COLO829 (cell line): ENCODE measurements around the gene CEP72.
A peak's percentile ranks its signal among the peaks of the same experiment; 100 is the strongest.
"Not testable (repeated sequence)": the region's sequence is repeated elsewhere in the genome, so short reads cannot be mapped to it uniquely, and the experiment has no call there.

ENCODE experiments used
- DNase-seq: peaks from one replicate; pipeline ENCODE4 v3.0.0; 2012; ENCODE audit warnings: low spot score

CEP72 gene

DNA sequence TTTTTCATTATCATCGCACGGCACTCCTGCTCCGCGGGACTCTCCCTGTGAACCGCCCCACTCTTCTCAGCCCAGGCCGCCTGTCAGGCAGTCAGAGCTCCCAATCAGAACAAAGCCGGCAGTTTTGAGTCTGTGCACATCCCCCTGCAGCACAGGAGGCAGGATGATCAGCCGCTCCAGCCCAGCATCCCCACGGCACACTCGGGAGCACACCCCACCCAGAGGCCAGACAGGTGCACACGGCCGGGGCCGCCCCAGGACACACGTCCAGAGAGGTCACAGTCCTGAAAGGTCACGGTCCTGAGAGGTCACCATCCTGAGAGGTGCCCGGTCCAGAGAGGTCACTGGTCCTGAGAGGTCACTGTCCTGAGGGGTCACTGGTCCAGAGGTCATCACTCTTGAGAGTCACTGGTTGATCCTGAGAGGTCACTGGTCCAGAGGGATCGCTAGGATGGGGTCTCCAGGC lies 72.6 kb downstream of the CEP72 start:
- DNase-seq: no peak

DNA sequence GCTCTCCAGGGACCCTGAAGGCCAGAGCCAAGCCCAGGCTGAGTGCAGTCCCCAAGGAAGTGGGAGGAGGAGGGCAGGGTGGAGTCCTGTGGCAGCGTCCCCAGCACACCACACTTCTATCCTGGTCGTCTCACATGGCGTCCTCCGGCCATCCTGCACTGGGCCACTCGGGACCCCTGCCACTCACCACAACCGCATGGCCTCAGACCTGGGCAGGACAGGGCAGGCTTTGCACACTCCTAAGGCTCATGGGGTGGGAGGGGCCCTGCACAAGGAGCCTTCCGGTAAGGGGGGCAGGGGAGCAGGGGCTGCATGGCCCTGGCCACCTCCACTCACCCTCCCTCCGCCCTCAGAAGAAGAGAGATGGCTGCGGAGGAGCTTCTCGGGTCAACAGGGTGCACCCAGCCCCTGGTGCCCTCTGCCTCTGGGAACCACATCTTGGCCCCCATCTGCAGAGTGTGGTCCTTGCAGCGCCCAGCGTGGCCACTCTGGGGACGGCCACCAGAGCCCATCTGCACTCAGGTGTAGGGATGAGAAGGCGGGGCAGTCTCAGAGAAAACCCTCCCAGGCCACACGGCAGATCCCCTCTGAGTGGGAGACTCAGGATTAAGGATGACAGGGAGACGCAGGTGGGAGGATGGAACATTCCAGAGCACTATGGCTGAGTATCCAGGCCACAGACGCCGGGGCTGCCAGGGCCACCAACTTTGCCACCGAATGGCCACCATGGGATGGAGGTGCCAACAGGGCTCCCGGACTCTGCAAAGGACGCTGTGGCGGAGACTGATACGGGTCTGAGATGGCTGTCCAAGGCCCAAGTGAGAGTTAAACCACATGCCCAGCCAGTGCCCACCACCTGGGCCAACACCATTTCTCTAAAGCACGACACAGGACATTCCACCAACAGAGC lies 73.4 kb downstream of the CEP72 start:
- no peak for DNase-seq

DNA sequence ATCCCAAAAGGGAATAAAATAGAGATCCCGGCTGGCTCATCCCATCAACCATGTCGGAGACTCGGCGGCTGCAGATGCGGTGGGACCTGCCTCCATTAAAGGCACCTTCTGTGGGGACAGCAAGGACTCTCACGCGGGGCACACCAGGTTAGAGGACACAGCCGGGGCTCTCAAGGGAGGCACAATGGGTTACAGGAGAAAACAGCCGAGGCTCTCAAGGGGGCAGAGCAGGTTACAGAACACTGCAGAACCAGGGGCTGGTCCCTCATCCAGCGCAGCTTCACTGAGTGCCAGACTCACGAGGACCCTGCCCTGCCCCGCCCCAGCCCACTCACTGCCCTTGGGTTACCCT lies 74.0 kb downstream of the CEP72 start:
- not testable (repeated sequence) for DNase-seq

- not testable (repeated sequence) for DNase-seq
These were observed 74.8 kb downstream of the CEP72 start for GRCh38 chr5:686936-687335.

- DNase-seq: not testable (repeated sequence)
These were observed 76.3 kb downstream of the CEP72 start for GRCh38 chr5:688348-689010.

GRCh38 chr5:690293-690692 lies 78.2 kb downstream of the CEP72 start:
- DNase-seq: not testable (repeated sequence)

- DNase-seq: not testable (repeated sequence)
These were observed 78.9 kb downstream of the CEP72 start for GRCh38 chr5:691049-691448.

DNA sequence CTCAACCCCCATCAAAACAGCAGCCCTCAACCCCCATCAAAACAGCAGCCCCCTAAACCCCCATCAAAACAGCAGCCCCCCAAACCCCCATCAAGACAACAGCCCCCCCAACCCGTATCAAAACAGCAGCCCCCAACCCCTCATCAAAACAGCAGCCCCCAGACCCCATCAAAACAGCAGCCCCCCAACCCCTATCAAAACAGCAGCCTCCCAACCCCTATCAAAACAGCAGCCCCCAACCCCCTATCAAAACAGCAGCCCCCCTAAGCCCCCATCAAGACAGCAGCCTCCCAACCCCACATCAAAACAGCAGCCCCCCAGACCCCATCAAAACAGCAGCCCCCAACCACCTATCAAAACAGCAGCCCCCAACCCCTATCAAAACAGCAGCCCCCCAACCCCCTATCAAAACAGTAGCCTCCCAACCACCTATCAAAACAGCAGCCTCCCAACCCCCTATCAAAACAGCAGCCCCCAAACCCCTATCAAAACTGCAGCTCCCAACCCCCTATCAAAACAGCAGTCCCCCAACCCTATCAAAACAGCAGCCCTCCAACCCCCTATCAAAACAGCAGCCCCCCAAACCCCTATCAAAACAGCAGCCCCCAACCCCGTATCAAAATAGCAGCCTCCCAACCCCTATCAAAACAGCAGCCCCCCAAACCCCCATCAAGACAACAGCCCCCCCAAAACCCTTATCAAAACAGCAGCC lies 79.8 kb downstream of the CEP72 start:
- no peak for DNase-seq

DNA sequence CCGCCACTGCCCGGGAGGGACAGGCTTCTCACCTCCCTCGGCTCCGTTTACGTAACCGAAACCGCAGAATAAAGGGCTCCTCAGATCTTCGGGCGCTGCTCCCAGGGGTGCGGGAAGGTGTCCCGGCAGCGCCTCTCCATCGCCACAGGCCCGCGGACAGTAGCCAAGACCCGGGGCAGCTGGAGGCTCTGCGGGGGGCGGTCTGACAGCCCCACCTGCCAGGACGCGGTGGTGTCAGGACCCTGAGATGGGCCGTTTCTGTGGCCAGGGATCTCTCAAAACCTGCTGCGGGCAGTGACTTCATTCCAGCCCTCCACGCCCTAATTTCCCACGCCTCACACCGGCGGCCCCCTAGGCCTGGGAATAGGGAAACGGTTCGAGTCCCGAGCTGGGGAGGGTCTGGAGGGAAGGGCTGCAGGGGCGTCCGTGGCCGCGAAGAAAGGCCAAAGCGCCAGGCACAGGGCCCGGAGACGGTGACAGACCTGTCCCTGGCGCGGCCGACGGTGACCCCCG lies 80.4 kb downstream of the CEP72 start:
- not testable (repeated sequence) for DNase-seq

- DNase-seq: peak; percentile 22
These were observed 81.3 kb downstream of the CEP72 start, which contains the start of gene TPPP for GRCh38 chr5:693271-694041. Gene TPPP, minus strand, starts transcription at chr5:693352. Its CDS starts 15,292 bp downstream, at chr5:678060.

DNA sequence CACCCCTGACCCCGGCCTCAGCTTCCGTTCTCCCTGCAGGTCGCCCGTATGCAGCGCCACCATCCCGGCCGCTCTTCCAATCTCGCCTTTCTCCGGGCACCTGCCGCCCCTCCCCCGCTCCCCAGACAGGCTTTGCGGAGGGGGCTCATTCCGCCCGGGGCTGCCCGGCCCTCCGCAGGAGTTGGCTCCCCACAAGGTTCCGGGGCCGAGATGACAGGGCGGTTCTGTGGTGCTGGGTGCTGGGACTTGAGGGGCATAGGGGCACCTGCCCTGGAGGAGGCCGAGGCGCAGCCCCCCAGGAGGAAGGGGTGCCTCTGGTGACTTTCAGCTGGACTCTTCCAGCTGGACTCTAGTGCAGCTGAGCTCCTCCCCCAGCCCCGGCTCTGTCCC lies 81.9 kb downstream of the CEP72 start:
- DNase-seq: not testable (repeated sequence)

GRCh38 chr5:695475-695874 lies 83.3 kb downstream of the CEP72 start:
- not testable (repeated sequence) for DNase-seq

DNA sequence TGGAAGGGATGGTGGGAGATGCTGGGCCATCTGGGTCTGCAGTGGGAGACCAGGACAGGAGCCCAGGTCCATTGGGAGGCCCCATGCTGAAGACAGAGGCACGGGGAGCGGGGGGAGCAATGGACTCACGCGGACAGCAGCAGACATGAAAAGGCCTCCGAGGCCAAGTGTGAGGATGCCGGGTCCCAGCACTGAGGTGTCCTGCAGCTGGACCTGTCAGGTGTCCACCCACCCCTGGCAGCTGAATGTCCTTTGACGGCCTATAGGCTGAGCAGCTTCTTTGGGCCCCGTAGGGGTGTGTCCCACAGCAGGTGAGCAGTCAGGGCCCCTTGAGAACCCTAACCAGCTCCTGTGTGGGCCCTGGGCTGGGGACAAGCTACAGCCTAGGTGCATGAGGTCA lies 84.1 kb downstream of the CEP72 start:
- DNase-seq: not testable (repeated sequence)

DNA sequence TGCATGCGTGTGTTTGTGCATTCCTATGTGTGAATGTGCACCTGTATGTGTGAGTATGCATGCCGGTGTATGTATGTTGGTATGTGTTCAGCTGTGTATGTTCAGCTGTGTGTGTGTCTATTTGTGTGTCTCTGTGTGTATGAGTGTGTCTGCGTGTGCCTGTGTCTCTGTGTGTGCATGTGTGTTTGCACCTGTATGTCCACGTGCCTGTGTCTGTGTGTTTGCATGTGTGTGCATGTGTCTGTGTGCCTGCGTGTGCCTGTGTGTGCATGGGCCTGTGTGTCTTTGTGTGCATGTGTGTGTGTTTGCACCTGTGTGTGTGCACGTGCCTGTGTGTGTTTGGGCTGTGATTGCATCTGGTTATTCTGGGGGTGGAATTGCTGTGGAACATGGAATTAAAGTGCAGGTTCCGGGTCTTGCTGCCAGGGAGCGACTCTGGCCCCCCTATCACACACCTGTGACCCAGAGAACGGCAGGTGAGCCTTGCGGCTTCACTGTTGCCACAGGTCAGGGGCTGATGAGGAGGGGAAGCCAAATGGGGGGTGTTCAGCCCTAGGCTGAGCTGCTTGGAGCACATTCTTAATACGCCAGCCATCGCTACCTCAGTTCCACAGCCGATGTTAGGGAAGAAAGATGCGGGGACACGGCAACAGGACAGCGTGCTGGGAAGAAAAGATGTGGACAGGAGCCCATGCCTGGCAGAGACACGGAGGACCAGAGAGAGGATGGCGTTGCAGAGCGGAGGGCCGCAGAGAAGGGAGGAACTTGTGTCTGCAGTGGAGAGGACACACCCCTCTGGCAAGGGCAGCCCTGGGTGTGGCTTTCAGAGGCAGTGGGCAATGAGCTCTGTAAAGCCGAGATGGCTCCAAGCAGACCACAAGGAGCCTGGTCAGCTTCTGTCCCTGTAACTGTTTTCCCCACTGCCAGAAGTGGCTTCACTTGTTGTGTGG lies 84.9 kb downstream of the CEP72 start:
- DNase-seq: not testable (repeated sequence)
